Neuronal stem cell (in vitro differentiated cells): ENCODE measurements around the gene CACNB2.

ENCODE experiments used
- DNase-seq: peaks from one replicate; pipeline ENCODE4 v3.0.0-alpha.2; 2013; ENCODE audit warnings: low spot score
- H2AFZ ChIP-seq: one replicate; pipeline ENCODE4 v1.6.1; 2013; ENCODE audit warnings: mild to moderate bottlenecking, low read length, inconsistent platforms
- H2AK5ac ChIP-seq: 2 replicates; pipeline ENCODE4 v1.6.1; 2013; ENCODE audit warnings: low read depth, mild to moderate bottlenecking, inconsistent platforms, low read length, moderate library complexity, mixed read lengths
- H2BK120ac ChIP-seq: 2 replicates; pipeline ENCODE4 v1.6.1; 2013; ENCODE audit warnings: low read depth, mild to moderate bottlenecking, inconsistent platforms, low read length, moderate library complexity, mixed read lengths
- H2BK12ac ChIP-seq: one replicate; pipeline ENCODE4 v1.6.1; 2013; ENCODE audit warnings: low read length, inconsistent platforms
- H2BK15ac ChIP-seq: 2 replicates; pipeline ENCODE4 v1.6.1; 2013; ENCODE audit warnings: mild to moderate bottlenecking, low read length, inconsistent platforms, mixed read lengths
- H2BK5ac ChIP-seq: one replicate; pipeline ENCODE4 v1.6.1; 2013; ENCODE audit warnings: inconsistent platforms, mild to moderate bottlenecking, low read length, moderate library complexity
- H3K14ac ChIP-seq: one replicate; pipeline ENCODE4 v1.6.1; 2013; ENCODE audit warnings: low read length, inconsistent platforms
- H3K18ac ChIP-seq: 2 replicates; pipeline ENCODE4 v1.6.1; 2013; ENCODE audit warnings: low read length, inconsistent platforms
- H3K23ac ChIP-seq: 2 replicates; pipeline ENCODE4 v1.6.1; 2013; ENCODE audit warnings: low read depth, mild to moderate bottlenecking, mixed read lengths, low read length, inconsistent platforms; ENCODE audit not compliant: poor library complexity
- H3K27ac ChIP-seq: replicated peaks from 3 replicates; pipeline ENCODE4 v1.5.1; 2013; ENCODE audit warnings: low read length, inconsistent platforms
- H3K27me3 ChIP-seq, 3 experiments: 2 replicates each; pipeline ENCODE4 v1.6.1; 2013; ENCODE audit warnings: low read length in 3 of 3, mild to moderate bottlenecking in 2 of 3, inconsistent platforms in 1 of 3, low read depth in 1 of 3, mixed read lengths in 1 of 3, moderate library complexity in 1 of 3; ENCODE audit not compliant: control insufficient read depth in 3 of 3, insufficient read depth in 3 of 3
- H3K36me3 ChIP-seq, 2 donors: replicated peaks in 1 of 2; 2 replicates each; pipeline ENCODE4 v1.6.1; 2013; ENCODE audit warnings: low read length in 2 of 2; ENCODE audit not compliant: control insufficient read depth in 2 of 2, insufficient read depth in 2 of 2
- H3K4ac ChIP-seq: 2 replicates; pipeline ENCODE4 v1.6.1; 2013; ENCODE audit warnings: inconsistent platforms, mild to moderate bottlenecking, low read length, moderate library complexity
- H3K4me1 ChIP-seq, 2 donors: 1 replicate in 1 of 2; 2 replicates in 1 of 2; pipeline ENCODE4 v1.6.1; 2013; ENCODE audit warnings: low read length in 2 of 2, low read depth in 1 of 2; ENCODE audit not compliant: control insufficient read depth in 2 of 2, insufficient read depth in 1 of 2
- H3K4me2 ChIP-seq: one replicate; pipeline ENCODE4 v1.6.1; 2013; ENCODE audit warnings: mild to moderate bottlenecking, low read length, inconsistent platforms; ENCODE audit not compliant: insufficient read depth, poor library complexity, severe bottlenecking
- H3K4me3 ChIP-seq, 2 donors: 2 replicates each; pipeline ENCODE4 v1.5.1; 2013; ENCODE audit warnings: low read length in 2 of 2, mild to moderate bottlenecking in 2 of 2, inconsistent platforms in 1 of 2, moderate library complexity in 1 of 2
- H3K79me1 ChIP-seq: one replicate; pipeline ENCODE4 v1.6.1; 2013; ENCODE audit warnings: low read depth, mild to moderate bottlenecking, inconsistent platforms, low read length, moderate library complexity
- H3K9ac ChIP-seq: one replicate; pipeline ENCODE4 v1.6.1; 2013; ENCODE audit warnings: mild to moderate bottlenecking, low read depth, low read length, inconsistent platforms; ENCODE audit not compliant: poor library complexity
- H3K9me3 ChIP-seq, 2 donors: replicated peaks in 1 of 2; 2 replicates each; pipeline versions ENCODE3 to v1.6.1; 2013; ENCODE audit warnings: low read length in 2 of 2, mild to moderate bottlenecking in 2 of 2, inconsistent platforms in 1 of 2, low read depth in 1 of 2, mixed read lengths in 1 of 2, moderate library complexity in 1 of 2; ENCODE audit not compliant: control insufficient read depth in 2 of 2, insufficient read depth in 1 of 2
- H4K8ac ChIP-seq: one replicate; pipeline ENCODE4 v1.6.1; 2013; ENCODE audit warnings: low read depth, mild to moderate bottlenecking, inconsistent platforms, low read length, moderate library complexity
- H4K91ac ChIP-seq: one replicate; pipeline ENCODE4 v1.6.1; 2013; ENCODE audit warnings: low read length, low read depth, mild to moderate bottlenecking, inconsistent platforms; ENCODE audit not compliant: poor library complexity
- WGBS, 2 donors: extraction: QIAGEN DNeasy Blood & Tissue Kit; methylation state at CpG; one replicate each; pipeline ENCODE4 v1.1.7; 2013; ENCODE audit warnings: missing lambda C conversion rate in 2 of 2, mixed read lengths in 1 of 2; ENCODE audit not compliant: insufficient read length in 2 of 2, insufficient replicate concordance in 1 of 2; ENCODE audit errors: extremely low coverage in 2 of 2; 5-methylcytosine and 5-hydroxymethylcytosine counted together

The CACNB2 gene

GRCh38 chr10:18406136-18406535, 265.9 kb downstream of the CACNB2 start:
- no CpG with 5 or more reads among the region's 4 CpGs for WGBS, 2 donors
- no peak overlapping the region for H3K4ac ChIP-seq
- H3K4me3 ChIP-seq: no peak overlapping the region
- peaks cover 0 to 2% of the 10 kb centered on the region in 2 donors for H3K4me1 ChIP-seq
- H2BK5ac ChIP-seq: no peak overlapping the region
- no peak overlapping the region for H3K4me2 ChIP-seq
- no peak overlapping the region for H3K14ac ChIP-seq
- no peak overlapping the region for H4K8ac ChIP-seq
- H3K27ac ChIP-seq: no peak overlapping the region
- no peaks in the 10 kb centered on the region for H3K79me1 ChIP-seq
- H2BK12ac ChIP-seq: no peak overlapping the region
- H2AK5ac ChIP-seq: no peak overlapping the region
- no peak overlapping the region for H4K91ac ChIP-seq
- H2AFZ ChIP-seq: no peak overlapping the region
- H3K18ac ChIP-seq: no peak overlapping the region
- no peaks in the 10 kb centered on the region for H3K9me3 ChIP-seq
- H2BK15ac ChIP-seq: no peak overlapping the region
- no peak for DNase-seq
- no peaks in the 10 kb centered on the region for H3K36me3 ChIP-seq
- H3K23ac ChIP-seq: no peak overlapping the region
- H2BK120ac ChIP-seq: no peak overlapping the region
- peaks cover 0 to 11% (median 0%) of the 10 kb centered on the region in 3 experiments for H3K27me3 ChIP-seq
- no peak overlapping the region for H3K9ac ChIP-seq

- Histone ChIP-seq H3K4me2 (no peak overlapping the region), H3K4ac (no peak overlapping the region), H3K23ac (no peak overlapping the region), H3K27ac (no peak overlapping the region), H2BK12ac (no peak overlapping the region), H2BK5ac (no peak overlapping the region), H3K4me3 (no peak overlapping the region), H2BK120ac (no peak overlapping the region), H3K18ac (no peak overlapping the region), H2AFZ (no peak overlapping the region), H3K4me1 (peaks cover 0 to 2% of the 10 kb centered on the region in 2 donors), H2AK5ac (no peak overlapping the region), H3K9me3 (no peaks in the 10 kb centered on the region), H3K27me3 (no peaks in the 10 kb centered on the region), H3K14ac (no peak overlapping the region), H3K79me1 (no peaks in the 10 kb centered on the region), H4K91ac (no peak overlapping the region), H2BK15ac (no peak overlapping the region), H4K8ac (no peak overlapping the region), H3K36me3 (no peaks in the 10 kb centered on the region), H3K9ac (no peak overlapping the region)
- no peak for DNase-seq
- WGBS, 2 donors: no CpG with 5 or more reads among the region's 4 CpGs
Observed at GRCh38 chr10:18409599-18410397, 269.6 kb downstream of the CACNB2 start.

- peak overlapping the region; percentile 44 for H4K91ac ChIP-seq
- H3K4ac ChIP-seq: no peak overlapping the region
- H2BK15ac ChIP-seq: no peak overlapping the region
- peak overlapping the region; percentile 29 for H3K18ac ChIP-seq
- no peak overlapping the region for H3K23ac ChIP-seq
- H2BK12ac ChIP-seq: no peak overlapping the region
- no peaks in the 10 kb centered on the region for H3K9me3 ChIP-seq
- H3K4me2 ChIP-seq: no peak overlapping the region
- no peaks in the 10 kb centered on the region for H3K36me3 ChIP-seq
- H2AFZ ChIP-seq: no peak overlapping the region
- no peak overlapping the region for H2BK5ac ChIP-seq
- no peak overlapping the region for H2BK120ac ChIP-seq
- no peak overlapping the region for H4K8ac ChIP-seq
- H3K4me3 ChIP-seq: no peak overlapping the region
- H3K14ac ChIP-seq: no peak overlapping the region
- no peaks in the 10 kb centered on the region for H3K79me1 ChIP-seq
- no peaks in the 10 kb centered on the region for H3K4me1 ChIP-seq
- no peaks in the 10 kb centered on the region for H3K27me3 ChIP-seq
- WGBS, 2 donors: no CpG with 5 or more reads among the region's 2 CpGs
- DNase-seq: no peak
- H2AK5ac ChIP-seq: no peak overlapping the region
- no peak overlapping the region for H3K27ac ChIP-seq
- H3K9ac ChIP-seq: no peak overlapping the region
Observed at GRCh38 chr10:18414061-18414460, 273.8 kb downstream of the CACNB2 start.

GRCh38 chr10:18417950-18418527, 277.8 kb downstream of the CACNB2 start:
- Histone ChIP-seq H3K18ac (no peak overlapping the region), H4K91ac (no peak overlapping the region), H2BK120ac (no peak overlapping the region), H2AK5ac (no peak overlapping the region), H3K4me3 (no peak overlapping the region), H3K36me3 (no peaks in the 10 kb centered on the region), H2BK12ac (no peak overlapping the region), H3K9me3 (no peaks in the 10 kb centered on the region), H3K79me1 (no peaks in the 10 kb centered on the region), H2AFZ (peak overlapping the region; percentile 51), H2BK15ac (no peak overlapping the region), H3K23ac (no peak overlapping the region), H4K8ac (no peak overlapping the region), H3K4me2 (no peak overlapping the region), H2BK5ac (no peak overlapping the region), H3K27ac (no peak overlapping the region), H3K4me1 (no peaks in the 10 kb centered on the region), H3K14ac (no peak overlapping the region), H3K4ac (no peak overlapping the region), H3K27me3 (no peaks in the 10 kb centered on the region), H3K9ac (no peak overlapping the region)
- no CpG with 5 or more reads among the region's 15 CpGs for WGBS, 2 donors
- no peak for DNase-seq
